Ovary (tissue), 9 donors: ENCODE measurements around the gene TTC9B. TPM values are rescaled to one million over a fixed set of nuclear protein-coding genes. Genes with fewer than 3 reads are reported as not detected.

Experiments used
- DNase-seq, 5 donors: peaks; one replicate each; pipeline ENCODE4 v3.0.0-alpha.2; 2019 to 2020
- H3K27ac ChIP-seq, 2 donors: fragments of 200-600 bp; one replicate each; pipeline versions ENCODE4 v1.5.1 to v1.8.0; 2019 to 2022
- H3K27me3 ChIP-seq: fragments of 200-600 bp; one replicate; pipeline ENCODE4 v1.8.0; 2022
- H3K36me3 ChIP-seq: fragments of 200-600 bp; sonication (generic); one replicate; pipeline ENCODE4 v1.5.1; 2019
- H3K4me1 ChIP-seq: one replicate; pipeline ENCODE4 v1.8.1; 2013; ENCODE audit warnings: mild to moderate bottlenecking, moderate library complexity; ENCODE audit not compliant: insufficient read depth
- H3K4me3 ChIP-seq: fragments of 200-600 bp; sonication (generic); one replicate; pipeline ENCODE4 v1.5.1; 2017
- H3K9me3 ChIP-seq, 2 donors: fragments of 200-600 bp in 1 of 2; sonication (generic) in 1 of 2; one replicate each; pipeline versions ENCODE4 v1.5.1 to v1.8.1; 2013 to 2019; ENCODE audit warnings: mild to moderate bottlenecking in 1 of 2, moderate library complexity in 1 of 2
- EP300 ChIP-seq: sonication (generic); formaldehyde crosslinking; IDR thresholded peaks from one replicate; pipeline ENCODE4 v1.6.1; 2017; ENCODE audit warnings: antibody characterized with exemption
- POLR2A ChIP-seq: fragments of 450-650 bp; IDR thresholded peaks from one replicate; pipeline ENCODE4 v1.6.1; 2017; ENCODE audit warnings: antibody characterized with exemption, mild to moderate bottlenecking, moderate library complexity
- WGBS, 3 donors: extraction: QIAGEN DNeasy Blood & Tissue Kit in 1 of 3; methylation state at CpG; one replicate each; pipeline versions ENCODE4 v1.1.5 to v1.1.7; 2013 to 2017; 5-methylcytosine and 5-hydroxymethylcytosine counted together
- intact Hi-C, 4 donors: fragments of 100-400 bp; cut with DNase I; formaldehyde crosslinking; loops; one replicate each; pipeline versions ENCODE4 v1.11.0 to v1.15.1; 2022 to 2023
- polyA plus RNA-seq, 2 donors: library from polyadenylated mRNA; stranded (reverse); fragments of 200-250 nt in 1 of 2; fragments of 350-450 nt in 1 of 2; fragmentation: Illumina TruSeq in 1 of 2; extraction: RNeasy Lipid Tissue Mini Kit (QIAGEN cat#74804) in 1 of 2; gene quantifications; one replicate each; pipeline ENCODE4 v1.2.3, GENCODE V29; 2013 to 2014
- total RNA-seq, 7 donors: library from RNA; depleted of rRNA in 2 of 7; stranded (reverse); fragments of >200 nt in 2 of 7; fragmentation: NEBNext Ultra II Directional in 3 of 7; extraction: Animal tissue kit (Norgen Biotek cat#: 25700) in 3 of 7; gene quantifications; one replicate each; pipeline versions ENCODE4 v1.1.0 to v1.2.4, GENCODE V29; 2016 to 2023
- TF ChIP-seq, protein P1 (sequence below), 3 donors: fragments of 450-650 bp in 2 of 3; fragments of 200-600 bp in 1 of 3; IDR thresholded peaks; one replicate each; pipeline versions ENCODE4 v1.5.1 to v1.8.0; 2016 to 2022; ENCODE audit warnings: antibody characterized with exemption in 3 of 3, mild to moderate bottlenecking in 1 of 3
- donor health status: DM: no; HTN: no; CAD: no; lungs with moderate emphysema.
- donor health status: DM: no; HTN: no; CAD: no.
- donor health status: Bipolar disorder and iron deficiency.
- donor health status: DM: yes; HTN: yes; CAD: no.
- donor health status: DM: no; HTN: no; CAD: no.
- donor health status: DM: yes; HTN: yes; CAD: no.

TTC9B gene
- total and polyA plus RNA-seq, 9 donors: not detected

DNA sequence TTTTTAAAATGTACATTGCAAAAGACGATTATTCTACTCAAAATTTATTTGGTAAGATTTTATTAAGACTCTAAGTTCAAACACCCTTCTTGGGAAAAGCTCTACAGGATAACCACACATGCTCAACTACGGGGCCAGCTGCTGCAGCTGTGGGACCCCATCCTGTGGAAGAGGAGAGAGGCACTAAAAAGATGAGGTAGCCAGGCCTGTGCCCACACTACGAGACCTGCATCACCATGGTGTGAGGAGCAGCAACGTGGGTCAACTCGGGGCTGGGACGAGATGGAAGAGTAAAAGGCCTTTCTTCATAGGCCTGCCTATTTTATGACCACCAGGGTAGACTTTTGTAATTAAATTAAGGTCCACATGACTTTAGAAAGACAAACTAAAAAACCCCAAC, 12.9 kb upstream of the TTC9B start:
- no peak for TF ChIP-seq POLR2A
- no peak for TF ChIP-seq EP300
- TF ChIP-seq, protein P1, sequence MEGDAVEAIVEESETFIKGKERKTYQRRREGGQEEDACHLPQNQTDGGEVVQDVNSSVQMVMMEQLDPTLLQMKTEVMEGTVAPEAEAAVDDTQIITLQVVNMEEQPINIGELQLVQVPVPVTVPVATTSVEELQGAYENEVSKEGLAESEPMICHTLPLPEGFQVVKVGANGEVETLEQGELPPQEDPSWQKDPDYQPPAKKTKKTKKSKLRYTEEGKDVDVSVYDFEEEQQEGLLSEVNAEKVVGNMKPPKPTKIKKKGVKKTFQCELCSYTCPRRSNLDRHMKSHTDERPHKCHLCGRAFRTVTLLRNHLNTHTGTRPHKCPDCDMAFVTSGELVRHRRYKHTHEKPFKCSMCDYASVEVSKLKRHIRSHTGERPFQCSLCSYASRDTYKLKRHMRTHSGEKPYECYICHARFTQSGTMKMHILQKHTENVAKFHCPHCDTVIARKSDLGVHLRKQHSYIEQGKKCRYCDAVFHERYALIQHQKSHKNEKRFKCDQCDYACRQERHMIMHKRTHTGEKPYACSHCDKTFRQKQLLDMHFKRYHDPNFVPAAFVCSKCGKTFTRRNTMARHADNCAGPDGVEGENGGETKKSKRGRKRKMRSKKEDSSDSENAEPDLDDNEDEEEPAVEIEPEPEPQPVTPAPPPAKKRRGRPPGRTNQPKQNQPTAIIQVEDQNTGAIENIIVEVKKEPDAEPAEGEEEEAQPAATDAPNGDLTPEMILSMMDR (IDR thresholded peaks at IDR 0.05): no peak
- H3K36me3 ChIP-seq: no peaks in the 10 kb centered on the region
- H3K27me3 ChIP-seq: no peaks in the 10 kb centered on the region
- intact Hi-C loops: no loop called here
- peaks cover 5% of the 10 kb centered on the region for H3K4me1 ChIP-seq
- H3K4me3 ChIP-seq: no peak overlapping the region
- no peaks in the 10 kb centered on the region for H3K9me3 ChIP-seq
- H3K27ac ChIP-seq: no peak overlapping the region
- no peak for DNase-seq
- WGBS, 3 donors: 82 to 87% (median 82%) methylated on average over 6 of the region's 6 CpGs

DNA sequence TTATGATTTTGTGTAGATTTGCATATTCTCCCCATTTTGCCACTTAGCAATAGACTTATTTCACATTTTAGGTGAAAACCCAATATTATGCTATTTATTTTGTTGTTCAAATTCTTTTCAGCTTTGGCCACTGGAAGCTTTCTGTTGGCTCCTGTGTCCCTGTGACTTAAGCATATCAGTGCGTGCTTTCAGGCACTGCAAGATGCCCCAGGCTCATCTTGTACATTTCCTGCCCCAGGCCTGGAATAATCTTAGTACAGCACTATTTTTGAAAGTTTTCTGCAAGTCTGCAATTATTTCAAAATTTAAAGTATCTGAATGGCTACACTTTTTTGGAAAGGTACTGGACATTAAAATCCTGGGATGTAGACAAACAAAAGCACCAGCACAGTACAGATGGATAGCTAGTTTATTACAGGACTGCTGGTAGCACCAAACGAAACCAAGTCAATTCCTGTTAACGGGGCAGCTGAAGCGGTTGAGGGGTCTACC, 11.8 kb upstream of the TTC9B start:
- Histone ChIP-seq H3K4me1 (peaks cover 10% of the 10 kb centered on the region), H3K4me3 (no peak overlapping the region), H3K27me3 (no peaks in the 10 kb centered on the region), H3K9me3 (no peaks in the 10 kb centered on the region), H3K36me3 (no peaks in the 10 kb centered on the region), H3K27ac (no peak overlapping the region)
- intact Hi-C loops: no loop called here
- 54 to 69% (median 62%) methylated on average over 4 of the region's 4 CpGs for WGBS, 3 donors
- no peak for DNase-seq
- TF ChIP-seq, protein P1 (IDR thresholded peaks at IDR 0.05): no peak
- TF ChIP-seq POLR2A: no peak
- TF ChIP-seq EP300: no peak

DNA sequence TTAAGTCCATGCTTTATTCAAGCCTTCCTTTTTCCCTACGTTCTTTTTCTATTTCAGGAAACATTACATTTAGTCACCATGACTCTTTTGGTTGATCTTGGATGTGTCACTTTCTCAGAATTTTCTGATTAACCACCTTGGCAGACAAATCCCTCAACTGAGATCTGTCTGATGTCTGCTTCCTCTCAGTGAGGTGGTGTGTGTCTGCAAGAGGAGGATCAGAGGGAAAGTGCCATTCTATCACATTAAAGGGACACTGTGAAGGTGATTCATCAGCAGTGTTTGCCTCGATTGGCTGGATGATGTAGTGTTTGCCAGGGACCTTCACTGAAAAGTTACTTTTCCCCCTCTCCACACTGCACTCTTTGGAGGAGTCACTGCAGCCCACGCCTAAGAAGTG, 11.3 kb upstream of the TTC9B start:
- Histone ChIP-seq H3K27ac (no peak overlapping the region), H3K4me3 (no peak overlapping the region), H3K4me1 (peaks cover 10% of the 10 kb centered on the region), H3K9me3 (no peaks in the 10 kb centered on the region), H3K36me3 (no peaks in the 10 kb centered on the region), H3K27me3 (no peaks in the 10 kb centered on the region)
- intact Hi-C loops: no loop called here
- DNase-seq: no peak
- 20 to 27% (median 20%) methylated on average over 3 of the region's 3 CpGs for WGBS, 3 donors
- TF ChIP-seq EP300 (no peak), POLR2A (no peak)
- TF ChIP-seq, protein P1 (IDR thresholded peaks at IDR 0.05): no peak

- no peaks in the 10 kb centered on the region for H3K36me3 ChIP-seq
- no peak for DNase-seq
- no peak overlapping the region for H3K27ac ChIP-seq
- WGBS, 3 donors: 68 to 79% (median 76%) methylated on average over 5 of the region's 5 CpGs
- H3K4me3 ChIP-seq: no peak overlapping the region
- TF ChIP-seq POLR2A: no peak
- TF ChIP-seq EP300: no peak
- TF ChIP-seq, protein P1 (IDR thresholded peaks at IDR 0.05): no peak
- intact Hi-C loops: no loop called here
- no peaks in the 10 kb centered on the region for H3K9me3 ChIP-seq
- peaks cover 10% of the 10 kb centered on the region for H3K4me1 ChIP-seq
- no peaks in the 10 kb centered on the region for H3K27me3 ChIP-seq
Observed at GRCh38 chr19:40228863-40229262, 10.7 kb upstream of the TTC9B start.
